Sigmoid colon (tissue), 7 donors: ENCODE results near the gene RASGEF1B. TPM values are rescaled to one million over a fixed set of nuclear protein-coding genes. Genes with fewer than 3 reads are reported as not detected.

Source experiments
- DNase-seq: peaks from one replicate; pipeline ENCODE4 v3.0.0-alpha.2; 2019
- H3K27ac ChIP-seq, 4 donors: fragments of 200-600 bp; sonication (generic); one replicate each; pipeline ENCODE4 v1.5.1; 2016 to 2019; ENCODE audit warnings: mild to moderate bottlenecking in 1 of 4
- H3K27me3 ChIP-seq, 3 donors: fragments of 200-600 bp; sonication (generic); one replicate each; pipeline ENCODE4 v1.5.1; 2019; ENCODE audit warnings: mild to moderate bottlenecking in 1 of 3
- H3K36me3 ChIP-seq, 4 donors: fragments of 200-600 bp; sonication (generic); one replicate each; pipeline ENCODE4 v1.5.1; 2016 to 2019
- H3K4me1 ChIP-seq, 4 donors: fragments of 200-600 bp; sonication (generic); one replicate each; pipeline ENCODE4 v1.5.1; 2017 to 2019
- H3K4me3 ChIP-seq, 4 donors: fragments of 200-600 bp; sonication (generic); one replicate each; pipeline ENCODE4 v1.5.1; 2017 to 2019; ENCODE audit warnings: mild to moderate bottlenecking in 2 of 4, moderate library complexity in 1 of 4
- H3K9me3 ChIP-seq, 4 donors: fragments of 200-600 bp in 3 of 4; sonication (generic) in 3 of 4; one replicate each; pipeline versions ENCODE4 v1.5.1 to v1.6.1; 2013 to 2019
- CTCF ChIP-seq, 4 experiments: fragments of 450-650 bp in 3 of 4; fragments of 200-600 bp in 1 of 4; IDR thresholded peaks; one replicate each; pipeline ENCODE4 v1.5.1; 2016 to 2019; ENCODE audit warnings: antibody characterized with exemption in 4 of 4, mild to moderate bottlenecking in 3 of 4, moderate library complexity in 2 of 4
- EP300 ChIP-seq, 4 donors: sonication (generic); formaldehyde crosslinking; IDR thresholded peaks; one replicate each; pipeline ENCODE4 v1.6.1; 2017; ENCODE audit warnings: antibody characterized with exemption in 4 of 4
- POLR2A ChIP-seq, 2 donors: fragments of 450-650 bp; IDR thresholded peaks; one replicate each; pipeline ENCODE4 v1.6.1; 2016; ENCODE audit warnings: antibody characterized with exemption in 2 of 2, mild to moderate bottlenecking in 2 of 2, moderate library complexity in 2 of 2
- POLR2AphosphoS5 ChIP-seq, 4 donors: sonication (generic); formaldehyde crosslinking; IDR thresholded peaks; one replicate each; pipeline ENCODE4 v1.6.1; 2017; ENCODE audit warnings: antibody characterized with exemption in 4 of 4
- WGBS, 2 donors: extraction: QIAGEN DNeasy Blood & Tissue Kit; methylation state at CpG; one replicate each; pipeline ENCODE4 v1.1.7; 2013; 5-methylcytosine and 5-hydroxymethylcytosine counted together
- intact Hi-C: fragments of 100-400 bp; cut with DNase I; formaldehyde crosslinking; loops from one replicate; pipeline ENCODE4 v1.15.1; 2023
- polyA plus RNA-seq, 3 donors: library from polyadenylated mRNA; stranded (reverse); fragments of 200-250 nt; gene quantifications; one replicate each; pipeline ENCODE4 v1.2.3, GENCODE V29; 2013
- total RNA-seq, 4 donors: library from RNA; depleted of rRNA; stranded (reverse); fragments of >200 nt; gene quantifications; one replicate each; pipeline ENCODE4 v1.1.0, GENCODE V29; 2016
- donor health status: healthy with polysubstance abuse.
- donor health status: Bipolar disorder and iron deficiency.
- donor health status: healthy.

RASGEF1B gene
- total and polyA plus RNA-seq, 7 donors = 5.0 to 12.1 (median 10.3) TPM

DNA sequence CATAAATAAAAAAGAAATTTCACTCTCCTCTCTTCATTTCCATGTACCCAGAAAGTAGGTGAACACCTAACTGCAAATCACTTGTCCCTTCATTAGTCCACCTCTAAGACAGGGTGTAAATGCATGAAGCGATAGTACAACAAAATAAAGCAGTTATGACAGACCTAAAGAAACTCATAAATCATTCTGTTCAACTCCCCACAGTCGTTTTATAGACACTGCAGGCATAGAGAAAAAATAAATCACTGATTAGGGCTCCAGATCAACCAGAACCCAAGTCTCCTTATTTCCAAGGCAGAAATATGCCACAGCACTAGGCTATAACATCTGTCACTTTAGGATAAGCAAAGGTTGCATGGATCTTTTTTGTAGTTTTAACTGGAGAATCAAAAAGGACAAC is 3.0 kb downstream of the RASGEF1B start:
- no peak for TF ChIP-seq CTCF (IDR thresholded peaks at IDR 0.05)
- TF ChIP-seq EP300 (IDR thresholded peaks at IDR 0.05) = no peak
- TF ChIP-seq POLR2A (IDR thresholded peaks at IDR 0.05) = no peak
- no peak for TF ChIP-seq POLR2AphosphoS5 (IDR thresholded peaks at IDR 0.05)
- H3K36me3 ChIP-seq = no peaks in the 10 kb centered on the region
- intact Hi-C loops = no loop called here
- no peaks in the 10 kb centered on the region for H3K9me3 ChIP-seq
- H3K4me1 ChIP-seq = peaks cover 0 to 31% (median 20%) of the 10 kb centered on the region in 4 donors
- H3K4me3 ChIP-seq = no peak overlapping the region
- H3K27ac ChIP-seq = peak overlapping the region in 1 of 4 donors; percentile 90
- DNase-seq = no peak
- 13 to 48% methylated on average over 2 of the region's 2 CpGs for WGBS, 2 donors
- no peaks in the 10 kb centered on the region for H3K27me3 ChIP-seq

- Histone ChIP-seq H3K4me3 (no peak overlapping the region), H3K27ac (no peak overlapping the region), H3K27me3 (no peaks in the 10 kb centered on the region), H3K4me1 (peaks cover 0 to 22% (median 9%) of the 10 kb centered on the region in 4 donors), H3K36me3 (no peaks in the 10 kb centered on the region), H3K9me3 (no peaks in the 10 kb centered on the region)
- intact Hi-C loops = loop anchor here (1.0 kb wide), 1 partner anchor 378 kb away; no protein-coding TSS in a partner anchor
- DNase-seq = no peak
- WGBS, 2 donors = 7 to 28% methylated on average over 1 of the region's 1 CpG
- TF ChIP-seq POLR2AphosphoS5 (IDR thresholded peaks at IDR 0.05) = no peak
- TF ChIP-seq EP300 (IDR thresholded peaks at IDR 0.05) = no peak
- TF ChIP-seq POLR2A (IDR thresholded peaks at IDR 0.05) = no peak
- no peak for TF ChIP-seq CTCF (IDR thresholded peaks at IDR 0.05)
Measured at GRCh38 chr4:81467672-81467964, 4.1 kb downstream of the RASGEF1B start.

- H3K4me1 ChIP-seq = peaks cover 0 to 16% (median 4%) of the 10 kb centered on the region in 4 donors
- no peaks in the 10 kb centered on the region for H3K36me3 ChIP-seq
- no peak overlapping the region for H3K4me3 ChIP-seq
- intact Hi-C loops = loop anchor here (1.0 kb wide), 1 partner anchor 378 kb away; no protein-coding TSS in a partner anchor
- WGBS, 2 donors = 20 to 38% methylated on average over 5 of the region's 5 CpGs
- no peaks in the 10 kb centered on the region for H3K27me3 ChIP-seq
- TF ChIP-seq POLR2A (IDR thresholded peaks at IDR 0.05) = no peak
- TF ChIP-seq CTCF (IDR thresholded peaks at IDR 0.05) = peak; percentile 67 to 90 (median 87)
- TF ChIP-seq POLR2AphosphoS5 (IDR thresholded peaks at IDR 0.05) = peak in 1 of 4 donors; percentile 42
- TF ChIP-seq EP300 (IDR thresholded peaks at IDR 0.05) = no peak
- DNase-seq = no peak
- no peaks in the 10 kb centered on the region for H3K9me3 ChIP-seq
- H3K27ac ChIP-seq = no peak overlapping the region
Measured at GRCh38 chr4:81466841-81467671, 4.7 kb downstream of the RASGEF1B start.

DNA sequence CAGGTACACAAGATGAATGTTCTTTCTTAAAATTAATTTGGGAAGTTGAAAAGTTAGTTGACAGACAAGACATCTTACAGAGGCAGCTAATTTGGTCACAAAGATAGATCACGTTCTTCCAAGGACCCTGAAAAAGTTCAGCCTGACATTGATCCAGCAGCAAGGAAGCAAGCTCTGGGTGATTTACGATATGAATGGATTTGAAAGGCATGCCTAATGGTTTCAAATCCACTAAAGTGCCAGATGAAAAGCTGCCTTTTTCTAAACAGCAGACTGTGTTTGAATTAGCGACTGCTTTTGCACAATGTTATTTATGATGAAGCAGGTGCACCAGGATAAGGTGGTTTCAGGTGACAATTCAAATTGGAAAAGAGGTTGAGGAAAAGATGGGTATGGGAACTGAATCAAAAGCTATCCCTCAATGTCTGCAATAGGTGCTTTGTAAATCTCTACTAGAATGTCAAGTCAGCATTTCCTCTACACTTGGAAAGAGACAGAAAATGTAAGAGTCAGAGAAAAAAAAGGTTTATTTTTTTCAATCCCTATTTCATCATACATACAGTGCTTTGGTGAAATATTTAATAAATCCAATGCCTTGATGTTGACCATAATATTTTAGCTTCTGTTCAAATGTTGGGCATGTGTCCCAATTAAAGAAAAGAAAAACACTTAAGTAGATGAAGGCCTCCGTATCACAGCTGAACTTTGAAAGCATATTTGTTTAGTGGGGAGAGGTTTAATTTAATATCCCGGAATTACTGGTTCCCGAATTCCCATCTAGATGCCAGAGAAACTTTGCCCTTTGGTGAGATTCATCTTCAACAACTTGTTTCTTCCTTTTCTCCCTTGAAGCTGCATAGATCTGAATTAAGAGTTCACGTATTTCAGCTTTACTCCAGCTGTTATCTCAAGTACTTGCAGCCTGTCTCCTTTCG is 6.0 kb downstream of the RASGEF1B start:
- Histone ChIP-seq H3K4me1 (peaks cover 0 to 9% (median 7%) of the 10 kb centered on the region in 4 donors), H3K27ac (no peak overlapping the region), H3K9me3 (no peaks in the 10 kb centered on the region), H3K36me3 (no peaks in the 10 kb centered on the region), H3K4me3 (no peak overlapping the region), H3K27me3 (no peaks in the 10 kb centered on the region)
- TF ChIP-seq EP300 (IDR thresholded peaks at IDR 0.05) = no peak
- TF ChIP-seq POLR2AphosphoS5 (IDR thresholded peaks at IDR 0.05) = no peak
- no peak for TF ChIP-seq POLR2A (IDR thresholded peaks at IDR 0.05)
- no peak for TF ChIP-seq CTCF (IDR thresholded peaks at IDR 0.05)
- no peak for DNase-seq
- intact Hi-C loops = no loop called here
- WGBS, 2 donors = 17 to 61% methylated on average over 8 of the region's 8 CpGs
